ENCODE measurements around the gene SELENOF. TPM values are rescaled to one million over a fixed set of nuclear protein-coding genes. Genes with fewer than 3 reads are reported as not detected.

Gene SELENOF
- total RNA-seq, 1 donor, result 275 TPM

DNA sequence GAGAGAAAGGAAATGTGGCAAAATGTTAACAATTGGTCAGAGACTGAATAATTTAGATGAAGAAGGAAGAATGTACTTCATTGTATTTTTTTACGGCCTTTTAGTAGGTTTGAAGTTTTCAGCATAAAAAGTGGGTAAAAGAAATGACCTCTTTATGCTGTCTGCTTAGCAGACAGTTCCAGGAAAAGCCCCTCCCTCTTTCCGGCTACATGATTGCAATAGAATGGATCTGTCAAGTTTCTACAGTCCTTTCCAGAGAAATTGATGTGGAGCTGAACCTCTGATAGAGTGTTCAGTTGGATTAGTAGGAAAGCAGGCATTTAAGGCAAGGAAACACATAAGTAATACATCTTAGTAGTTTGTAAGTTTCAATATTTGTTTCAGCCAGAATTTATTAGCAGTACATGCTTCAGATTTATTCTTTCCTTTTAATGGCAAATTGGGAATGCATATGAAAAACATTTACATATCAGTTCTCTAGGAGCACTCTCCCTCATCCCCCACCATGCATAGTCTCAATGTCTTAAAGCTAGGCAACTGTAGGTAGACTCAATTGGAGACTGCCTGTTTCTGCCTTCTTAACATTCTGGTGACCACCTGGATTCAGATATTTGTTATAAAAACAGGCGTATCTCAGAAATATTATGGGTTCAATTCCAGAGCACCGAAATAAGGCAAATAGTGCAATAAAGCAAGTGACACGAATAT, 36.9 kb upstream of the SELENOF start:
- TF ChIP-seq, protein P1, sequence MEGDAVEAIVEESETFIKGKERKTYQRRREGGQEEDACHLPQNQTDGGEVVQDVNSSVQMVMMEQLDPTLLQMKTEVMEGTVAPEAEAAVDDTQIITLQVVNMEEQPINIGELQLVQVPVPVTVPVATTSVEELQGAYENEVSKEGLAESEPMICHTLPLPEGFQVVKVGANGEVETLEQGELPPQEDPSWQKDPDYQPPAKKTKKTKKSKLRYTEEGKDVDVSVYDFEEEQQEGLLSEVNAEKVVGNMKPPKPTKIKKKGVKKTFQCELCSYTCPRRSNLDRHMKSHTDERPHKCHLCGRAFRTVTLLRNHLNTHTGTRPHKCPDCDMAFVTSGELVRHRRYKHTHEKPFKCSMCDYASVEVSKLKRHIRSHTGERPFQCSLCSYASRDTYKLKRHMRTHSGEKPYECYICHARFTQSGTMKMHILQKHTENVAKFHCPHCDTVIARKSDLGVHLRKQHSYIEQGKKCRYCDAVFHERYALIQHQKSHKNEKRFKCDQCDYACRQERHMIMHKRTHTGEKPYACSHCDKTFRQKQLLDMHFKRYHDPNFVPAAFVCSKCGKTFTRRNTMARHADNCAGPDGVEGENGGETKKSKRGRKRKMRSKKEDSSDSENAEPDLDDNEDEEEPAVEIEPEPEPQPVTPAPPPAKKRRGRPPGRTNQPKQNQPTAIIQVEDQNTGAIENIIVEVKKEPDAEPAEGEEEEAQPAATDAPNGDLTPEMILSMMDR (IDR thresholded peaks at IDR 0.05; ENCODE audit: insufficient read depth, low read depth, low read length), result no peak
- DNase-seq (ENCODE audit: low read depth), result no peak
- no peak overlapping the region for H3K4me3 ChIP-seq (ENCODE audit: low read depth, low read length)

DNA sequence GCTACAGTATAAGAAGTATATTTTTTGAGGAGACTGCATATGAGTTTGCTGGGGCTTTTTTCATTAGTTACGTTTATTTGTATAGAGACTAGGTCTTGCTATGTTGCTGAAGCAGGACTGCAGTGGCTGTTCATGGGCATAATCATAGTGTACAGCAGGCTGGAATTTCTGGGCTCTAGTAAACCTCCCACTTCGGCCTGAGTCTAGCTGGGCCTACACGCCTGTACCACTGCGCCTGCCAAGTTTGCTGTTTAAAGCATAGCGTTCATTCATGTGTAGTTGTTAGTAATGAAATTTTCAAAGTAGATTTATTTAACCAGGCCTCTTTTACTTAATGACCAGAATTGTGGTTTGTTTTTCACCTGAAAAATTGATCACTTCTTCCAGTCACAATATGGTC, 34.3 kb upstream of the SELENOF start:
- H3K4me3 ChIP-seq (ENCODE audit: low read depth, low read length), result no peak overlapping the region
- TF ChIP-seq, protein P1 (IDR thresholded peaks at IDR 0.05; ENCODE audit: insufficient read depth, low read depth, low read length), result no peak
- no peak for DNase-seq (ENCODE audit: low read depth)

DNA sequence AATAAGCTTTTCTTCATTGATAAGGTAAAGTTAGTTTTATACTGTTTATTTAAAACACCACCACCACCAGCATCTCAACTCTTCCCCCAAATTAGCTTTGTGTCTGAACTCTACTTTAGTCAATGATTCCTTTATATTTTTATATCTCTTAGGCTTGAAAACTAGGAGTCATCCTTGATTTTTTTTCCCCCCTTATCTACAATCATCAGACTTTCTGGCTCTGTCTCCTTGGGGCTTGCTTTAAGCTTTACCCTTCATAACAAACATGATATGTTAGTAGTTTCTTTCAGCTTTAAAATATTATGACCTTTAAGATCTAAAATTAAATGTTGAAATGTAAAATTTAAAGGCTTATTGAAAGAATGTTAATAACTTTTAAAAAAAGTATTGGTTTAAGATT, 28.8 kb upstream of the SELENOF start:
- TF ChIP-seq, protein P1 (IDR thresholded peaks at IDR 0.05; ENCODE audit: insufficient read depth, low read depth, low read length), result no peak
- H3K4me3 ChIP-seq (ENCODE audit: low read depth, low read length), result no peak overlapping the region
- DNase-seq (ENCODE audit: low read depth), result no peak

DNA sequence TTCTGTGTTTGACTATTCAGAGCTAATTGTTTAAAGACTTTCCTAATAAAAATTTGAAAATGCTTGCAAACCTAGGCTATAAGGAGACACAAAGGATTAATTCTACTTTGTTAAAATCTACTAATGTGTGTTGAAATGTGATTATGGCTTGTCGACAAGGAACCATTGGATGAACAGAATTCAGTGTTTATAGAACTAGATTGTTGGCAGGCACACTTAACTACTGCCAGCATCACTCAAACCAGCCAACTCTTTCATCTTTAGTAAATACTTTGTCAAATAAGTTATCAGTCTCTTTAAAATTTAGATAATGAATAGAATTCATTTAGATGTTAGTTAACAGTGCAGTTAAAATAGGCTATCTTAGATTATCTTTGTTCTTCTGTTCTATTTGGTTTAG, 28.1 kb upstream of the SELENOF start:
- TF ChIP-seq, protein P1 (IDR thresholded peaks at IDR 0.05; ENCODE audit: insufficient read depth, low read depth, low read length), result no peak
- no peak for DNase-seq (ENCODE audit: low read depth)
- H3K4me3 ChIP-seq (ENCODE audit: low read depth, low read length), result no peak overlapping the region

DNA sequence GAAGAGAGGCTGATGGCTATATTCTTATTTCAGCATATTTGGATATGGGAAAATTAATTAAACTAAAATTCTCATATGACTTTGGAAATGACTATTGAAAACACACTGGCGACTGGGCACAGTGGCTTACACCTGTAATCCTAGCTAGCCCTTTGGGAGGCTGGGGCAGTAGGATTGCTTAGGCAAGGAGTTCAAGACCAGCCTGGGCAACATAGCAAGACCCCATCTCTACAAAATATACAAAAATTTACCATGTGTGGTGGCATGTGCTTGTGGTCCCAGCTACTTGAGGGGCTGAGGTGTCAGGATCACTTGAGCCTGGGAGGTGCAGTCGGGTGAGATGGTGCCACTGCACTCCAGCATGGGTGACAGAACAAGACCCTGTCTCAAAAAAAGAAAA, 26.7 kb upstream of the SELENOF start:
- TF ChIP-seq, protein P1 (IDR thresholded peaks at IDR 0.05; ENCODE audit: insufficient read depth, low read depth, low read length), result no peak
- H3K4me3 ChIP-seq (ENCODE audit: low read depth, low read length), result no peak overlapping the region
- no peak for DNase-seq (ENCODE audit: low read depth)

DNA sequence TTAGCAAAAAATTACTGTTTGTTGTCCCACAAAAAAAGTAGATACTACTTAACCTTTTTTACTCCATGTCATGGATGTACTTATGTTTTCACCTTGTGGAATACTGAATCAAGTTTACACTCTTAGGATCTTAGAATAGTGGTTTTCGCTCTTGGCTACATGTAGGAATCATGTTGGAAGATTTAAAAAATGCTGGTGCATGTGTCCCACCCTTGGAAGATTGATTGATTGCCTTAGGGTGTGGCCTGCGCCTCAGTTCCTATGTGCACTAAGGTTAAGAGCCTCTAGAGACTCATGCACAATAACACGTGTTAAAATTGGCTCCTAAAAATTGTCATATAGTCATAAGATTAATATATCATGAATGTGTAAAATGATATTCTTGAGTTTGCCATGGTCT, 25.5 kb upstream of the SELENOF start:
- TF ChIP-seq, protein P1 (IDR thresholded peaks at IDR 0.05; ENCODE audit: insufficient read depth, low read depth, low read length), result no peak
- no peak overlapping the region for H3K4me3 ChIP-seq (ENCODE audit: low read depth, low read length)
- no peak for DNase-seq (ENCODE audit: low read depth)

DNA sequence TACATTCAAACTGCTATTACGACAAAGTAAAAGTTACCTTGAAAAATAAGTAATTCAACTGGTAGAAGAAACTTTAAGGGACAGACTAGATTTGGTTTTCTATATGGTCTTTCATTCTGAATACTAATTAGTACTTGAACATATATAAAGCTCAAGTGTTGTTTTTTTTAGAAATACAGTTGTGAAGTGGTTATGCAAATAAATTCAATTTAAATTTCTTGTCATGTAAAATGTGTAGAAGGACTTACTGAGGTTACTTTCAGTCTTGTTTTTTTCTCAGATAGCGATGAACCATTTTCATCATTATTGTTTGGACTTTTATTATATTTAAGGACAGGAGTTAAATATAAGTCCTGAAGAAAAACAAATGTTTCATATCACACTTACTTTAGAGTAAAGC, 24.9 kb upstream of the SELENOF start:
- DNase-seq (ENCODE audit: low read depth), result no peak
- TF ChIP-seq, protein P1 (IDR thresholded peaks at IDR 0.05; ENCODE audit: insufficient read depth, low read depth, low read length), result no peak
- no peak overlapping the region for H3K4me3 ChIP-seq (ENCODE audit: low read depth, low read length)
